HEK293T (cell line): ENCODE measurements around the gene UBASH3A.

Experiments used
- L3MBTL2 ChIP-seq: fragments of 450-650 bp; conservative IDR thresholded peaks from 2 replicates; pipeline ENCODE4 v1.6.1; 2016; ENCODE audit warnings: mild to moderate bottlenecking
- NFRKB ChIP-seq: fragments of 450-650 bp; IDR thresholded peaks from 2 replicates; pipeline ENCODE4 v1.6.1; 2016; ENCODE audit warnings: mild to moderate bottlenecking, moderate library complexity

DNA sequence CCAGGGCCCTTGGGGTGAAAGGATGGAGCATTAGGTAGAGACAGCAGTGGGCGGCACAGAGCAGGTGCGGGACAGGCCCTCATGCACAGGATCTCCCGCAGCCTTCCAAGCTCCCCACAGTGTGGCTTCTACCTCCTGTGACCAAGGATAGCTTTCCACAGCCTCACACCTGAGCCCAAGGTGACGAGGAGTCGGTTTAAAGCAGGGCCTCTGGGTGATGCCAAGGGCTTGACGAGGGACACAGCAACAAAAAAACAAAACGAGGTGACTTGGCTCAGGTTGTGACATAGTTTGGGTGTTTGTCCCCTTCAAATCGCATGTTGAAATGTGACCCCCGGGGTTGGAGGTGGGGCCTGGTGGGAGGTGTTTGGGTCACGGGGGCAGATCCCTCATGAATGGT, 77.0 kb downstream of the UBASH3A start:
- TF ChIP-seq NFRKB, result no peak
- no peak for TF ChIP-seq L3MBTL2
